ENCODE results near the gene STK40. TPM values are rescaled to one million over a fixed set of nuclear protein-coding genes. Genes with fewer than 3 reads are reported as not detected.

The STK40 gene
- total and polyA plus RNA-seq, 9 of the 15 experiments (the other 6 are each of a cell fraction or from before 2014, with no cell fraction given), result 0.69 to 94.3 (median 39.1) TPM

GRCh38 chr1:36408479-36408878 lies 22.8 kb upstream of the STK40 start:
- 0 out of 2 replicates have a peak overlapping the region, but pooled peaks have one; percentile 15 for H2AFZ ChIP-seq (ENCODE audit: low read depth, low read length)
- no peaks in the 10 kb centered on the region for H3K27me3 ChIP-seq (ENCODE audit: control insufficient read depth in 2 of 2, insufficient read depth in 2 of 2, low read length in 2 of 2)

More at GRCh38 chr1:36408479-36408878, 22.8 kb upstream of the STK40 start:
- TF ChIP-seq ATF3 (IDR thresholded peaks at IDR 0.05) (0 out of 2 replicates have a peak, but pooled peaks have one; percentile 26), ATF3 (CRISPR knock-in tag; conservative IDR thresholded peaks at IDR 0.05) (no peak), FOSL1 (tag; conservative IDR thresholded peaks at IDR 0.05) (peak; percentile 50), DMBX1 (CRISPR knock-in tag; IDR thresholded peaks at IDR 0.05; ENCODE audit: borderline replicate concordance) (no peak), TAL1 (IDR thresholded peaks at IDR 0.05) (no peak)
- peaks cover 7 to 8% of the 10 kb centered on the region in 2 experiments; a peak in 3 of 5 replicates for H3K4me1 ChIP-seq (replicated peaks in 1 of 2; ENCODE audit: control insufficient read depth in 2 of 2, insufficient read depth in 2 of 2, low read length in 2 of 2)
- ChIA-PET CTCF (ENCODE audit: low intra/inter-chr PET ratio) (interaction anchor here (0.7 kb wide), 1 partner anchor 13 kb away, joined by 3 read pairs; no protein-coding TSS in a partner anchor), POLR2A (interaction anchor here (0.7 to 2.5 kb wide), 3 partner anchors 10 to 273 kb away, joined by 3 to 23 read pairs (median 10); partner anchors contain the start of gene LSM10)
- no peaks in the 10 kb centered on the region for H3K79me2 ChIP-seq (ENCODE audit: control insufficient read depth, insufficient read depth, low read length)
- no peak for FAIRE-seq
- no peak for ATAC-seq
- no peak overlapping the region for H3K4me3 ChIP-seq
- in situ Hi-C loops (cut with MboI) (no loop called here), intact Hi-C loops (cut with micrococcal nuclease) (no loop called here)
- BruUV-seq (replicated peaks), result no TSS peak
- H3K36me3 ChIP-seq (ENCODE audit: control insufficient read depth, insufficient read depth, low read length), result peaks cover 7% of the 10 kb centered on the region; the same call in 1 of the 3 replicates
- DNase-seq (ENCODE audit: extremely low read depth in 1 of 4, low spot score in 3 of 4), result no peak
- no peak overlapping the region for H3K4me2 ChIP-seq (ENCODE audit: insufficient read depth, low read length)
- no peaks in the 10 kb centered on the region for H3K9me1 ChIP-seq (ENCODE audit: control insufficient read depth, insufficient read depth, low read length)
- no peak overlapping the region for H3K9ac ChIP-seq (ENCODE audit: insufficient read depth in 1 of 2, low read depth in 2 of 2, low read length in 2 of 2)
- 40% methylated on average over 2 of the region's 2 CpGs for WGBS (ENCODE audit: insufficient coverage, low coverage, missing lambda C conversion rate)
- no peaks in the 10 kb centered on the region for H4K20me1 ChIP-seq (replicated peaks; ENCODE audit: control insufficient read depth, insufficient read depth, low read length)
- no peak overlapping the region for H3K27ac ChIP-seq (ENCODE audit: extremely low read depth, low read depth, low read length)
- 0 out of 2 replicates have a peak, but pooled peaks cover 4% of the 10 kb centered on the region for H3K9me3 ChIP-seq (replicated peaks; ENCODE audit: control insufficient read depth, insufficient read depth, low read depth, low read length)
